HG03520 (cell line): Measurements from ENCODE around the gene PIAS1.
"Not testable (repeated sequence)": the region's sequence is repeated elsewhere in the genome, so short reads cannot be mapped to it uniquely, and the experiment has no call there.

Source experiments
- ATAC-seq: cut with Tn5 transposase; IDR thresholded peaks from one replicate; pipeline ENCODE4 v1.9.1; 2021; ENCODE audit warnings: mild to moderate bottlenecking, moderate library complexity; ENCODE audit not compliant: unreplicated experiment

PIAS1 gene

GRCh38 chr15:68053701-68054627 is at the start of gene PIAS1:
Gene PIAS1 (plus strand): TSS chr15:68054315. CDS start chr15:68054327, 12 bp downstream.
- ATAC-seq = peak; percentile 77

- ATAC-seq = not testable (repeated sequence)
Observed at GRCh38 chr15:68007642-68008041, 46.5 kb upstream of the PIAS1 start.

- no peak for ATAC-seq
Observed at GRCh38 chr15:68010361-68011153, 43.6 kb upstream of the PIAS1 start.

- no peak for ATAC-seq
Observed at GRCh38 chr15:68012911-68013310, 41.2 kb upstream of the PIAS1 start.

- no peak for ATAC-seq
Observed at GRCh38 chr15:68014219-68014618, 39.9 kb upstream of the PIAS1 start.

- ATAC-seq = no peak
Observed at GRCh38 chr15:68015244-68015643, 38.9 kb upstream of the PIAS1 start.

GRCh38 chr15:68017201-68017600 is 36.9 kb upstream of the PIAS1 start:
- ATAC-seq = no peak

GRCh38 chr15:68018797-68019444 is 35.2 kb upstream of the PIAS1 start:
- no peak for ATAC-seq

GRCh38 chr15:68019814-68020525 is 34.1 kb upstream of the PIAS1 start:
- ATAC-seq = no peak

GRCh38 chr15:68020685-68021084 is 33.4 kb upstream of the PIAS1 start:
- ATAC-seq = no peak

- ATAC-seq = no peak
Observed at GRCh38 chr15:68022061-68022460, 32.1 kb upstream of the PIAS1 start.

- no peak for ATAC-seq
Observed at GRCh38 chr15:68023307-68024101, 30.6 kb upstream of the PIAS1 start.

GRCh38 chr15:68025835-68026424 is 28.2 kb upstream of the PIAS1 start:
- ATAC-seq = no peak

GRCh38 chr15:68027388-68027787 is 26.7 kb upstream of the PIAS1 start:
- no peak for ATAC-seq

- ATAC-seq = no peak
Observed at GRCh38 chr15:68028137-68028887, 25.8 kb upstream of the PIAS1 start.

GRCh38 chr15:68028888-68029207 is 25.3 kb upstream of the PIAS1 start:
- ATAC-seq = no peak

- no peak for ATAC-seq
Observed at GRCh38 chr15:68029959-68030358, 24.2 kb upstream of the PIAS1 start.

GRCh38 chr15:68031404-68031803 is 22.7 kb upstream of the PIAS1 start:
- no peak for ATAC-seq

- ATAC-seq = no peak
Observed at GRCh38 chr15:68032672-68033071, 21.4 kb upstream of the PIAS1 start.
